ENCODE results near the gene TRMT44.
"Not testable (repeated sequence)": the region's sequence is repeated elsewhere in the genome, so short reads cannot be mapped to it uniquely, and the experiment has no call there.

Gene TRMT44

DNA sequence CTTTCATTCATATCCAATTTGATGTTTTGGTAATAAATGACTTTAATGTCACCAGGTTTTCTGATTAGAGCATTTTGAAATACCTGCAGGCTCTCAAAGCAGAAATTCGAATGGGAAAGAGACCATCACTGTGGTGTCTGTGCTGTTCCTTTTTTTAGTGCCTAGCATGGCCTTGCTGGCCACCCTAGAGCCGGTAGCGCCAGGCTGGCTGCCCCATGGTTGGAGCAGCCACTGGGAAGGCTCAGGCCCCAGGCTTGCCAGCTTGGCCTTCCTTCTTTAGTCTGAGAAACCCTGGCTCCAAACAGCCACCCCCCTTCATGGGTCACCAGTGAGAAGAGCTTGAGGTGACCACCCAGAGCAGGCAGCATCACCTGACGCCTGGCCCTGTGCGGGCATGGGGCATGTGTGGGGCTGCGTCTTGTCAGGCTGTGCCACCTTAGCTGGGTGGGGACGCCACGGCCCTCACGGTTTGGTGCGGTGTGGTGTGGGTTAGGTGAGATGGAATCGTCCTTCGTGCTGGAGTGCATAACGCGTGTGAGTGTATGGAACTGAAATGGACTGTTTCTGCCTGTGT, 30.0 kb downstream of the TRMT44 start:
- DNase-seq = no peak

DNA sequence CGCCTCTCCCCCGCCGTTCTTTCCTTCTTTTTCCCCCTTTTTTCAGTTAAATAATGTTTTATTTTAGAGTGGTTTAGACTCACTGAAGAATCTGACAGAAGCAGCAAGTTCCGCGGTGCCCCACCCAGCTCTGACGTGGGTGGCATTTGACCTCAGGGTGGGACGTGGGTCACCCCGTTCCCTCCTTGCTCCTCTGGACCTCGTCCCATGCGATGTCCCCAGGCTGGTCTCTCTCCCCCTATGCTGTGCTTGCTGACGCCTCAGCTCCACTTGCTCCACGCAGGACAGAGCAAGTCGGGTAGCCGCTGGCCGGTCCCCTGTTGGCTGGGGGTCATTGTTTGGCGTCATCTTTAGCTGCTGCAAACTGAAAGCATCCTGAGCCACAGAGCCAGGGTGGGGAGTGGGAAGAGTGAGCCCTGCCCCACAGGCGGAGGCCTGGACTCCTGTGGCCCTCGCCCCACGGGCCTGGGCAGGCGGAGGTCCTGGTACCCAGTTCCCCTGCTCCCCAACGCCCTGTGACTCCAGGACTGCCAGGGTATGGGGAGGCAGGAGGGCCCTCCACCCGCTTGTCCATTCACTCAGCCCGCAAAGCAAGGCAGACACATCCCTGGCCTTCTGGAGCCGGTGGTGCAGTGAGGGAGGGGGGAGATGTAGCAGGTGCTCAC, 30.8 kb downstream of the TRMT44 start:
- DNase-seq = no peak

DNA sequence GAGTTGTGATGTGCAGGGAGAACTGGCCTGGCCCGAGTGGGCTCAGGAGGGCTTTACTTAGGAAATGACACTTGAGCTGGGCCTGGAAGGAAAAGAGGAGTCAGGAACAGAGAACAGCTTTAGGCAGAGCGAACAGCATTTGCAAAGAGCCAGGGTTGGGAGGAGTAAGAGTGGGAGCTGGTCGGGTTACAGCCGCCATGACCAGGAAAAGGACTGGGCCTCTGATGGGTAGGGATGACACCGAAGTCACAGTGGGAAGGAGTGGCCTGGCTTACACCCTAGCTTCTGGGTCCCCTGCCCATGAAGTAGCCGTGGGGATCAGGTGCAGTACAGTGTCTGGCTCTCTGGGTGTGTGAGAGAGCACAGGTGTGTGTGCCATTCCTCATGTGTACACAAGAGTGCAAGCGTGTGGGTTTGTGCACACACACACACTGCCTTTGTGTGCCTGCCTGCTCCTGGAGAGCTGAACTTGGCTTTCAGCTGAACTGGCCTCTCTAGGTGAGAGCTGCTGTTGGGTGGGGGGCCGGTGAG, 31.6 kb downstream of the TRMT44 start:
- no peak for DNase-seq

GRCh38 chr4:8472689-8473197, 32.2 kb downstream of the TRMT44 start:
- DNase-seq = no peak

DNA sequence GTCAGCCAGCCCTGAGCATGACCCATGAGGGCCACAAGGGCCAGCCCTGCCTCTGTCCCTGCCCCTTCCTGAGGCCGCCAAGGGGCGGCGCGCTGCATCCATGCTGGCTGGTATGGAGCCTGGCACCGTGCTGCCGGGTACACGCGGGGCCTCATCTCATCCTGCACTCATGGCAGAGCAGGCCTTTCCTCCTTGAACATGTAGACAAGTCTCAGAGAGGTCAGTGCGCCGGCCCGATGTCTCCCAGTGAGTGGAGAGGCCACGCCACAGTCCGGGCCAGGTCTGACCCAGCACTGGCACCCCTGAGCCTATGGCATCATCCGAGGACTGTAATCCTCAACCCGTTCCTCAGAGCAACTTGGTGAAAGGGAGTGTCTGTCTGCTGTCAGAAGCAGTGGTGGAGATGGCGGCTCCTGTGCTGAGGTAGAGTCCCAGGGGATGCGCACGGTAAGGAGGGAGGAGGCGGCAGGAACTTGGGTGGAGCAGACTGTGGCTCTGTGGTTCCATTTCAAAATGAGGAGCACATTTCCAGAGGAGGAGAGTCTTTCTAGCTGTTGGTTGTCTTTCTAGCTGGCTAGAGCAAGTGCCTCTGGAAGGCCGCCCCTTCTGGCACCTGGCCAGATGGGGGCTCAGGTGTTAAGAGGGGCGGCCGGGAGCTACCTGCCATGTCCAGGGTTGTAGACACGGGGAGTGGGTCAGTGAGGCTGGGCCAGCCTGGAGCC, 32.8 kb downstream of the TRMT44 start:
- no peak for DNase-seq

- no peak for DNase-seq
Observed at GRCh38 chr4:8473920-8474590, 33.5 kb downstream of the TRMT44 start.

GRCh38 chr4:8474856-8475255, 34.3 kb downstream of the TRMT44 start:
- DNase-seq = no peak

DNA sequence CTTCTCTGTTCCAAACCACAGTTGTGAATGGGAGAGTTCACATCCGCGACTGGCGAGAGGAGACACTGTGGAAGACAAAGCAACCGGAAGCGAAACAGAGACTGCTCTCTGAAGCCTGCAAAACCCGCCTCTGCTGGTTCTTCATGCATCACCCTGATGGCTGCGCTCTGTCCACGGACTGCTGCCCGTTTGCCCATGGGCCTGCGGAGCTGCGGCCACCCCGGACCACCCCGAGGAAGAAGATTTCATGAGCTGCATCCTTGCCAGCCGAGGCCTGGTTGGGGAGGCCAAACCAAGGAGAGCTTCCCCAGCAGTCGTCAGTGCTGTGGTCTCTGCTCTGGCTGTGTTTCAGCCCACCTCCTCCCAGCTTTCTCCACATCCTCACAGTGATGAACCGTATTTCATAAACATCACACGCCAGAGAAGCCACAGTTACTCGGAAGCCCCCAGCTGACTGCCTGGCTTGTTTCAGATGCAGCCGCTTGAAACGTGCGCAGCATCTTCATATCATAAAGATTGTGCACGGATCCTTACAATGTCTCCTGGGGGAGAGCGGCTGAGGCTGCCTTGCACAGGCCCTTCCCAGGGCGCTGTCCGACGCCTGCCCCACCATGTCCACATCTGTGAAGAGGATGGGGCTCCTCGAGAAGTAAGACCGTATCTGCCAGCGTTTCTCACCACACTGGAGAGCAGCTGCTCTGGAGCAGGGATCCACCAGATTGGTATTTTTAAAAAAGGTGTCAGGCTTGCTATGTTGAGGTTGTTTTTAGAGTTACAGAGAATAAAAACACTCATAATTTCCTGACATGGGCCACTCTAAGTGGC, 35.4 kb downstream of the TRMT44 start:
- DNase-seq = no peak

DNA sequence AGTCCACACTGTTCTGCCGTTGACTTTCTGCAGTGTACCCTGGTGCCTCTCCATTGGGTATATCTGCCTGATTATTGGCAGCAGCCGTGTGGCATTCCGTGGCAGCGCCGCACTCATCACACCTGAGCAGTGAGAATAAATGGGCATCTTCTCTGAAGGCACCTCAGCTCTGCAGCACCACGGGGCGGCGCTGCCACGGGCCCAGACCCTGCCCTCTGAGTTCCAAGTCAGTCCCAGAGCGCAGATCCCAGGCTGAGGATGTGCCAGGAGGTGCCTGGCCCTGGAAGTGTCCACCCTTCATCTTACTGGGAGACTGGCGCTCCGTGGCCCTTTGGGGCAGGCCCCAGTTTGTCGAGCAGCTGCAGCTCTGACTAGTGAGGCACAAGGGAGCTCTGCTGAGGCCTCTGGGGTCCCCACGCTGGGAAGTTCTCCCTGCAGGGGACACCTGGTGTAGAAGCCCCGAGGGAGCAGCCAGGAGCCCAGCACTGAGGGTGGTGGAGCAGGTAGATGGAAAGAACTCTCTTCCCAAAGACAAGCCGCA, 36.6 kb downstream of the TRMT44 start:
- DNase-seq = no peak

- DNase-seq = no peak
Observed at GRCh38 chr4:8477676-8478075, 37.1 kb downstream of the TRMT44 start.

DNA sequence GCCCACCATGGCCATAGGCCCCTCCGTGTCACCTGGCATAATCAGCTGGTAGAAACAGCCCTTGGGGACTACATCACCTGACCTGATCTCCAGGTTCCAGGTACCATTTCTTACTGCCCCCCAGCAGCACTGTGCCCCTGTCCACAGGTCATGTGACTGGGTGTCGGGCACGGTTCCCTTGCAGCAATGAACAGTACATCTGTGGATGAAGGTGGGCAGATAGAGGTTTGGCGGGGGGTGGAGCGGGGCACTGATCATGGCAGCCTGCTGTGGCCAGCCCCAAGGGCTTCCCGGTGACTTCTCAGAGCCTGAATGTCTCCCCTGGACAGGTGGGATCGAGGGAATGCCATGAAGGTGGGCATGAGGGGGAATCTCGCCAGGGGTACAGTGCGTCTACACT, 37.8 kb downstream of the TRMT44 start:
- DNase-seq = no peak

- DNase-seq = no peak
Observed at GRCh38 chr4:8478801-8479744, 38.5 kb downstream of the TRMT44 start.

- no peak for DNase-seq
Observed at GRCh38 chr4:8480221-8480620, 39.6 kb downstream of the TRMT44 start.

DNA sequence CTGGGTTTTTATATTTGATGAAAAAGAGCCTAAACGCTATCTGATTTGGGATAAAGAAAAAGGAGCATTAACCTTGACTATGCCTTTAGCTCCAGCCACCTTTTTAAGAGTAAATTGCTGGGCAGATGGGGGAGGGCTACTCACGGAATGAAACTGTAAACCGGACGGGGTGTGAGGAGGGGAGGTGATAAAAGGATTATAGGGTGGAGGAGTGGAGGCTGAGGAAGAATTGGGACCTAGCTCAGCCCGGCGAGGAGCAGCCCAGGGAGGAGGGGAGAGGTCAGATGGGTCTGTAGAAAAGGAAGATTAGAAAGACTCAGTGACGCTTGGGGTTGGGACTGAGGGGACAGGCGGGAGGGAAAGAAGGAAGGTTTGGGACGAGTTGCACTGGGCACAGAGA, 46.1 kb downstream of the TRMT44 start:
- not testable (repeated sequence) for DNase-seq

GRCh38 chr4:8488791-8489369, 48.3 kb downstream of the TRMT44 start:
- DNase-seq = no peak

DNA sequence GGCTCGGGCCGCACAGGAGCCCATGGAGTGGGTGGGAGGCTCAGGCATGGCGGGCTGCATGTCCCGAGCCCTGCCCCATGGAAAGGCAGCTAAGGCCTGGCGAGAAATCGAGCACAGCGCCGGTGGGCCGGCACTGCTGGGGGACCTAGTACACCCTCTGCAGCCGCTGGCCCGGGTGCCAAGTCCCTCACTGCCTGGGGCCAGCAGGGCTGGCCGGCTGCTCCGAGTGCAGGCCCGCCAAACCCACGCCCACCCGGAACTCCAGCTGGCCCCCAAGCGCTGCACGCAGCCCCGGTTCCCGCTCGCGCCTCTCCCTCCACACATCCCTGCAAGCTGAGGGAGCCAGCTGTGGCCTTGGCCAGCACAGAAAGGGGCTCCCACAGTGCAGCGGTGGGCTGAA, 50.9 kb downstream of the TRMT44 start:
- DNase-seq = not testable (repeated sequence)

DNA sequence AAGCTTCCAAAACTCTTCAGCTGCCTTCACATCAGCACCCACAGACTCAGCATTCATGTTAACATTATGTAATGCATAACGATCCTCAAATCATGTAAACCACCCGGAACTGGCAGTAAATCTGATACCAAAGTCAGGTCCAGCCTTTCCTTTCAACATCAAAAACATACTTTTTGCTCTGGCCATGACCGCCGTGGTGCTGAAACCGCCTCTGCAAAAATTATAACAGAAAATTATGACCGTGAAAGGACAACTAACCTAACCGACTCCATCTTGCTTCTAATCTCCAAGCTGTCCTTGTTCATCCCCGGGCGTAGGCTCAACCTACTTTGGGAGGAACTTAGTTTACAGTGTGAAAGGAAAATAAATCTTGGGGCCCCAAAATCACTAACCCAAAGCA, 51.6 kb downstream of the TRMT44 start:
- no peak for DNase-seq

DNA sequence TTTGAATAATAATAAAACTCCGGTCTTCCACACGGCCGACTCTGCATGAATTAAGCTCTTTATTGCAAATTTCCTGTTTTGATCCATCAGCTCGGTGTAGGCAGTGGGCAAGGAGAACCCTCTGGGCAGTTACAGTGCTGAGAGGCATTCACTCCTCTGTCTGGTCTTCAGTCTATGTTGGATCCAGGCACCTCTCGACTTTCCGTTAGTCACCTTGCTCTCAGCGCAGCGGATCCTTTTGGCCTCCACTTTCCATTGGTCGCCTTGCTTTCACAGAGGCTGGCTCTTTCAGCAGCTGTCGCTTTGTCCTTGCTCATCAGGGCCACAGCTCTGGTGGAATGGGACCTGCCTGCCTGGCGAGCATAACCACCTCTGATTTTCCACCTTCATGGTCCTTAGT, 52.9 kb downstream of the TRMT44 start:
- no peak for DNase-seq

DNA sequence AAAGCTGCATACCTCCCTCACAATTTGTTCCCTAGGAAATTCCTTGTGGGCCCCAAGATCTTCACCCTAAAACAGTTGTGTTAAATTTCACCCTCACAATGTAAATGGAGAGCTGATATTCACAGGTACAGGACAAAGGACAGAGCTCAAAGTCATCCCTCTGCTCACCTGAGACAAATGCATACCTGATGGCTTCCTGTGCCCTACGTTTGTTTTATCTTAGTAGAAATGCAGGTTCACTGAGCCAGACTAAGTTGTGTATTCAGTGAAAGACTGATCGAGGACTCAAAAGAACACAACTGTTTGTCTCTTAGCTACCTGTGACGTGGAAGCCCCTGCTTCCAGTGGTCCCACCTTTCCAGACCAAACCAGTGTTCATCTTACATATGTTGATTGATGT, 53.6 kb downstream of the TRMT44 start:
- DNase-seq = no peak

- no peak for DNase-seq
Observed at GRCh38 chr4:8494983-8495548, 54.5 kb downstream of the TRMT44 start.

Measured in activated gamma-delta T cell (primary cell).